ENCODE data around the gene CCR3. TPM values are rescaled to one million over a fixed set of nuclear protein-coding genes. Genes with fewer than 3 reads are reported as not detected.

The CCR3 gene
- polyA plus RNA-seq: not detected

DNA sequence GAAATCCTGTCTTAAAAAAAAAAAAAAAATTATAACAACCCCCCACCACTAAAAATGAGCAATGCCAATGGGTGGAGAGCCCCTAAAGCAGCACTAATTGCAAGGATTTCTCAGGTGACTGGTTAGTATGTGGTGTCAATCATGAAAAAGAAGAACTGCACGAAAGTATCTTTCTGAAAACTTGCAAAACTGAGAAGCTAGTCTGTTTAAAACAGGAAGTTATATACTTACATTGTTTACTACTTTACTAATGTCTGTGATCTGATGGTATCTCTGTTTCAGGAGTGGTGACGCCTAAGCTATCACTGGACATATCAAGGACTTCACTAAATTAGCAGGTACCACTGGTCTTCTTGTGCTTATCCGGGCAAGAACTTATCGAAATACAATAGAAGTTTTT is at the start of gene CCR3:
Gene CCR3, plus strand, starts transcription at position 341 of the 400 bp plus-strand sequence. CDS start 22,699 bp downstream, outside the sequence.
- H3K4me3 ChIP-seq (ENCODE audit: low read depth in 1 of 2, low read length in 2 of 2): no peak within 1 kb of the TSS
- H3K36me3 ChIP-seq (ENCODE audit: control insufficient read depth in 2 of 2, insufficient read depth in 2 of 2, low read length in 1 of 2): no peaks in the 10 kb centered on the region
- no peaks in the 10 kb centered on the region for H3K9me3 ChIP-seq (ENCODE audit: control insufficient read depth in 2 of 2, insufficient read depth in 1 of 2, low read depth in 1 of 2, low read length in 1 of 2)
- no peak within 1 kb of the TSS for H3K27ac ChIP-seq (ENCODE audit: low read depth in 2 of 2, low read length in 1 of 2)
- H3K4me1 ChIP-seq (ENCODE audit: control insufficient read depth in 2 of 2, insufficient read depth in 2 of 2, low read length in 1 of 2): no peaks in the 10 kb centered on the region
- H3K27me3 ChIP-seq (ENCODE audit: control insufficient read depth in 1 of 2, insufficient read depth in 2 of 2, low read length in 2 of 2): no peaks in the 10 kb centered on the region
- WGBS, 2 donors: 72 to 75% methylated on average over 4 of the region's 4 CpGs

DNA sequence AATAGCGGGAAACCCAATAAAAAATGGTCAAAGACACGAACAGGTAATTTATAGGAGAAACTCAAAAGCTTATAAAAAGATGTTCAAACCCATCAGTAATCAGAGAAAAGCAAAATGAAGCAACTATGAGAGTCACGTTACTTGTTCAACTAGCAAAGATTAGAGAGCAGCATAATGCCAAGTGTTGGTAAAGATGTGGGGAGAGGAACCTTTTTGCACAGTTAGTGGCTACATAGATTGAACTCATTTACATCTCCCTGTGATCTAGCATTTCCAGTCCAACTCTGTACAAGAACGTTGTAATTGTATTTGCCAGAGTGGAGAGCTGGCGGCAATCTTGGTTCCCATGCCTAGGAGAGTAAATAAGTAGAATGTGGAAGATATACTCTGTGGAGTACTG is 49.3 kb upstream of the CCR3 start:
- H3K4me3 ChIP-seq (ENCODE audit: low read depth in 1 of 2, low read length in 2 of 2): no peak overlapping the region
- H3K27ac ChIP-seq (ENCODE audit: low read depth in 2 of 2, low read length in 1 of 2): no peak overlapping the region
- H3K27me3 ChIP-seq (ENCODE audit: control insufficient read depth in 1 of 2, insufficient read depth in 2 of 2, low read length in 2 of 2): no peaks in the 10 kb centered on the region
- H3K4me1 ChIP-seq (ENCODE audit: control insufficient read depth in 2 of 2, insufficient read depth in 2 of 2, low read length in 1 of 2): no peaks in the 10 kb centered on the region
- no peaks in the 10 kb centered on the region for H3K36me3 ChIP-seq (ENCODE audit: control insufficient read depth in 2 of 2, insufficient read depth in 2 of 2, low read length in 1 of 2)
- no peaks in the 10 kb centered on the region for H3K9me3 ChIP-seq (ENCODE audit: control insufficient read depth in 2 of 2, insufficient read depth in 1 of 2, low read depth in 1 of 2, low read length in 1 of 2)
- 82 to 90% methylated on average over 5 of the region's 5 CpGs for WGBS, 2 donors

DNA sequence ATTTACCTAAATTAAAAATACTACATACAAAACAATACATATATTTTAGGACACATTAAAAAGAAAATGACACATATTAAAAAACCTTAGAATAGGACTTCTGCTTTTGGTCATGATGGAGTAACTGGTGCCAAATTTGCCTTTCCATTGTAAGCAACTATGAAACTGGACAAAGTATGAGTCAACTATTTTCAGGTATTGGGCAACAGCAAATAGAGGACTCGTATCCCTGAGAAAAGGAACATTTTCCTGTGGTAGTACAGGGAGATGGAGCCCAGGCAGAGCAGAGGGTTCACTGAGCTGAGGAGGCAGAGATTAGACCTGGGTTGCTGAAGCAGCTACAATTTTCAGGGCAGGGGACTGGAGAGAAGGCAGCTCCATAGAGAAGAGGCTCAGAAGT is 48.8 kb upstream of the CCR3 start:
- Histone ChIP-seq H3K27ac (ENCODE audit: low read depth in 2 of 2, low read length in 1 of 2) (no peak overlapping the region), H3K9me3 (ENCODE audit: control insufficient read depth in 2 of 2, insufficient read depth in 1 of 2, low read depth in 1 of 2, low read length in 1 of 2) (no peaks in the 10 kb centered on the region), H3K4me1 (ENCODE audit: control insufficient read depth in 2 of 2, insufficient read depth in 2 of 2, low read length in 1 of 2) (no peaks in the 10 kb centered on the region), H3K27me3 (ENCODE audit: control insufficient read depth in 1 of 2, insufficient read depth in 2 of 2, low read length in 2 of 2) (no peaks in the 10 kb centered on the region), H3K36me3 (ENCODE audit: control insufficient read depth in 2 of 2, insufficient read depth in 2 of 2, low read length in 1 of 2) (no peaks in the 10 kb centered on the region), H3K4me3 (ENCODE audit: low read depth in 1 of 2, low read length in 2 of 2) (no peak overlapping the region)
- WGBS, 2 donors: 58 to 65% methylated on average over 1 of the region's 1 CpG

DNA sequence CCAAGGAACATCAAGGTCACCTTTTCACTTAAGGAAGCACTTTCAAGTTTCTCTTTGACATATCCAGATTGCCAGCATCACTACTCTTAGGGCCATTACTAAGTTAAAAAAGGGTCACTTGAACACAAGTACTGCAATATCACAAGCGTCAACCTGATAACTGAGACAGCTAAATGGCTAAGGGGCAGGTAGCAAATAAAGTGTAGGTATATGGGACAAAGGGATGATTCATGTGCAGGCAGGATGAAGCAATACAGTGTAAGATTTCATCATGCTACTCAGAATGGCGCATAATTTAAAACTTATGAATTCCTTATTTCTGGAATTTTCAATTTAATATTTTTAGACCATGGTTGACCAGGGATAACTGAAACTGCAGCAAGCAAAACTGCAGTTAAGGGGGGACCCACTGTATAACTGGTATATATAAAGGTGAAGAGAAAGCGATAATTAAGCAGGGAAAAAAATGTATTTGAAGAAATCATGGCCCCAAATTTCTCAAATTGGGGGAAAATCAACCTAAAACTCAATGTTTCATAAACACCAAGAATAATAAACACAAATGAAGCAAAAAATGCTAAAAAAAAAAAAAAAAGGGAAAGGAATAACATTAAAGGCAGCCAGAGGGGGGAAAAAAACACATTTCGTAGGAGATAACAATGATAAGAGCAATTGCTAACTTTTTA is 47.2 kb upstream of the CCR3 start:
- WGBS, 2 donors: 88 to 90% methylated on average over 4 of the region's 4 CpGs
- Histone ChIP-seq H3K9me3 (ENCODE audit: control insufficient read depth in 2 of 2, insufficient read depth in 1 of 2, low read depth in 1 of 2, low read length in 1 of 2) (no peaks in the 10 kb centered on the region), H3K36me3 (ENCODE audit: control insufficient read depth in 2 of 2, insufficient read depth in 2 of 2, low read length in 1 of 2) (no peaks in the 10 kb centered on the region), H3K27me3 (ENCODE audit: control insufficient read depth in 1 of 2, insufficient read depth in 2 of 2, low read length in 2 of 2) (no peaks in the 10 kb centered on the region), H3K4me3 (ENCODE audit: low read depth in 1 of 2, low read length in 2 of 2) (no peak overlapping the region), H3K27ac (ENCODE audit: low read depth in 2 of 2, low read length in 1 of 2) (no peak overlapping the region), H3K4me1 (ENCODE audit: control insufficient read depth in 2 of 2, insufficient read depth in 2 of 2, low read length in 1 of 2) (no peaks in the 10 kb centered on the region)

DNA sequence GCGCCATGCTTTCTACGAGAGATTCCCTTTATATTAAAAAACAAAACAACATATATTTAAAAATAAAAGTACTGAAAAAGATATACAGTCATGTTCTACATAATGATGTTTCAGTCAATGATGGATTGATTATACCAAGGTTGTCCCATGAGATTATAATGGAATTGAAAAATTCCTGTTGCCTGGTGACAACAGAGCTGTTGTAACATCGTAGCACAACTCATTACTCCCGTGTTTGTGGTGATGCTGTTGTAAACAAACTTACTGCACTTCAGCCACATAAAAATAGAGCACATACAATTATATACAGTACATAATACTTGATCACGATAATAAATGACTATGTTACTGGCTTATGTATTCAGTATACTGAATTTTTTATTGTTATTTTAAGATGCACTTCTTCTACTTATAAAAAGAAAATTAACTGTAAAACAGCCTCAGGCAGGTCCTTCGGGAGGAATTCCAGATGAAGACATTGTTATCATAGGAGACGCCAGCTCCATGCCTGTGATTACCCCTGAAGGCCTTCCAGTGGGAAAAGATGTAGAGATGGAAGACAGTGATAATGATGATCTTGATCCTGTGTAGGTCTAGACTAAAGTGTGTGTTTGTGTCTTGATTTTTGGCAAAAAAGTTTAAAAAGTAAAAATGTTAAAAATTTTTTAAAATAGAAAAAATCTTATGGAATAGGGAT is 45.9 kb upstream of the CCR3 start:
- Histone ChIP-seq H3K4me3 (ENCODE audit: low read depth in 1 of 2, low read length in 2 of 2) (no peak overlapping the region), H3K4me1 (ENCODE audit: control insufficient read depth in 2 of 2, insufficient read depth in 2 of 2, low read length in 1 of 2) (no peaks in the 10 kb centered on the region), H3K27ac (ENCODE audit: low read depth in 2 of 2, low read length in 1 of 2) (no peak overlapping the region), H3K36me3 (ENCODE audit: control insufficient read depth in 2 of 2, insufficient read depth in 2 of 2, low read length in 1 of 2) (no peaks in the 10 kb centered on the region), H3K27me3 (ENCODE audit: control insufficient read depth in 1 of 2, insufficient read depth in 2 of 2, low read length in 2 of 2) (no peaks in the 10 kb centered on the region), H3K9me3 (ENCODE audit: control insufficient read depth in 2 of 2, insufficient read depth in 1 of 2, low read depth in 1 of 2, low read length in 1 of 2) (no peaks in the 10 kb centered on the region)
- 84 to 85% methylated on average over 7 of the region's 7 CpGs for WGBS, 2 donors

DNA sequence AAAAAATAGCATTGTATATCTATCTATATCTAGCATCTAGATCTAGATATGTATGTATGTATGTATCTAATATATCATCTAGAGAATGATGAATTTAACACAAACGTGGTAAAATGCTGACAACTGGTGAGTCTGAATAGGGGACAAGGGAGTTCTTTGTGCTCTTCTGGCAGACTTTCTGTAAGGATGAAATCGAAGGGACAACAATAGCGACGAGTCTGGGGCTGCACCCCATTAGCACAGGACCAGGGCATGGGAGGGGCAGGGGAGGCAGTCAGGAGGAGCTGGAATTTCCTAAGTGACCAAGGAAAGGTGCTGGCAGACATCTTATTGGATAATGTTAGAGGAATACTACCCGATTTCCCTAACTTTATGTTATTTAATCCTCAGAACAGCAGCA is 42.0 kb upstream of the CCR3 start:
- Histone ChIP-seq H3K4me3 (ENCODE audit: low read depth in 1 of 2, low read length in 2 of 2) (no peak overlapping the region), H3K4me1 (ENCODE audit: control insufficient read depth in 2 of 2, insufficient read depth in 2 of 2, low read length in 1 of 2) (no peaks in the 10 kb centered on the region), H3K36me3 (ENCODE audit: control insufficient read depth in 2 of 2, insufficient read depth in 2 of 2, low read length in 1 of 2) (no peaks in the 10 kb centered on the region), H3K9me3 (ENCODE audit: control insufficient read depth in 2 of 2, insufficient read depth in 1 of 2, low read depth in 1 of 2, low read length in 1 of 2) (peaks cover 0 to 1% of the 10 kb centered on the region in 2 donors), H3K27me3 (ENCODE audit: control insufficient read depth in 1 of 2, insufficient read depth in 2 of 2, low read length in 2 of 2) (no peaks in the 10 kb centered on the region), H3K27ac (ENCODE audit: low read depth in 2 of 2, low read length in 1 of 2) (no peak overlapping the region)
- 69 to 71% methylated on average over 5 of the region's 5 CpGs for WGBS, 2 donors

DNA sequence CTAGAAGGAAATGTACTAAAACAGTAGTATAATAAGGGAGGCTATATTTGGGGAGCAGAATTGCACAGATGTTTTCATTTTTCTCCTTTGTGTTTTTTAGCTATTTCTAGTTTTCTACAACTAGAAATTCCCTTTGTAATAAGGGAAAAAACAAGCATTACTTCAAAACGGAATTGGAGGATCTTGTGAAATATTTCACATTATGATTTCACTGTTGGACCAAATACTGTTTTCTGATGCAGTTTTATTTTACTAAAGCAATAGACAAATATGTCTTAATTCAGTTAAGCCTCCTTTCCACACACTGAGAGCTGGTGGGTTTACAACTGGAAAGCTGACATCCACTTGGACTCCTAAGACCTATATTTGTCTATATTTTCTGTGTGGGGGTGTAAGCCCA is 41.5 kb upstream of the CCR3 start:
- Histone ChIP-seq H3K9me3 (ENCODE audit: control insufficient read depth in 2 of 2, insufficient read depth in 1 of 2, low read depth in 1 of 2, low read length in 1 of 2) (peaks cover 0 to 1% of the 10 kb centered on the region in 2 donors), H3K36me3 (ENCODE audit: control insufficient read depth in 2 of 2, insufficient read depth in 2 of 2, low read length in 1 of 2) (no peaks in the 10 kb centered on the region), H3K27me3 (ENCODE audit: control insufficient read depth in 1 of 2, insufficient read depth in 2 of 2, low read length in 2 of 2) (no peaks in the 10 kb centered on the region), H3K4me3 (ENCODE audit: low read depth in 1 of 2, low read length in 2 of 2) (no peak overlapping the region), H3K4me1 (ENCODE audit: control insufficient read depth in 2 of 2, insufficient read depth in 2 of 2, low read length in 1 of 2) (no peaks in the 10 kb centered on the region), H3K27ac (ENCODE audit: low read depth in 2 of 2, low read length in 1 of 2) (no peak overlapping the region)
- 45 to 62% methylated on average over 1 of the region's 1 CpG for WGBS, 2 donors

DNA sequence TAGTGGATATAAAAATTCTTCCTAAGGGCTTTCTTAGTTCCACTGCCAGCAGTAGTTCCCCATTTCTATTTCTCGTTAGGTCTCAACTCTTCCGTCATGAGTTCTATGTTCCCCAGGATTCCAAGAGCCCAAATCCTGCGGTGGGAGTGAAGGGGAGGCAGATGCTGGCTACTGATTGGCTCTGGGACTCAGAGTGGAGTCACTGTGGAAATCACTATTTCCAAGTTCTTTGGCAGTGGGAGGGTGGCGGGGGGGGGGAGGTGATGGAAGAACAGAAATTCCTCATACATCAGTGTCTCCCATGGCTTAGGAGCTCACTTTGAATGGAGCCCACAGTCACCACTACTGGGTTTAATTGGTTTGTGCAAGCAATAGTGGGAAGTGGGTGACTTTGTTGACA is 39.7 kb upstream of the CCR3 start:
- no peaks in the 10 kb centered on the region for H3K27me3 ChIP-seq (ENCODE audit: control insufficient read depth in 1 of 2, insufficient read depth in 2 of 2, low read length in 2 of 2)
- no peak overlapping the region for H3K4me3 ChIP-seq (ENCODE audit: low read depth in 1 of 2, low read length in 2 of 2)
- H3K27ac ChIP-seq (ENCODE audit: low read depth in 2 of 2, low read length in 1 of 2): no peak overlapping the region
- no peaks in the 10 kb centered on the region for H3K4me1 ChIP-seq (ENCODE audit: control insufficient read depth in 2 of 2, insufficient read depth in 2 of 2, low read length in 1 of 2)
- 86 to 92% methylated on average over 4 of the region's 4 CpGs for WGBS, 2 donors
- peaks cover 0 to 1% of the 10 kb centered on the region in 2 donors for H3K9me3 ChIP-seq (ENCODE audit: control insufficient read depth in 2 of 2, insufficient read depth in 1 of 2, low read depth in 1 of 2, low read length in 1 of 2)
- no peaks in the 10 kb centered on the region for H3K36me3 ChIP-seq (ENCODE audit: control insufficient read depth in 2 of 2, insufficient read depth in 2 of 2, low read length in 1 of 2)

DNA sequence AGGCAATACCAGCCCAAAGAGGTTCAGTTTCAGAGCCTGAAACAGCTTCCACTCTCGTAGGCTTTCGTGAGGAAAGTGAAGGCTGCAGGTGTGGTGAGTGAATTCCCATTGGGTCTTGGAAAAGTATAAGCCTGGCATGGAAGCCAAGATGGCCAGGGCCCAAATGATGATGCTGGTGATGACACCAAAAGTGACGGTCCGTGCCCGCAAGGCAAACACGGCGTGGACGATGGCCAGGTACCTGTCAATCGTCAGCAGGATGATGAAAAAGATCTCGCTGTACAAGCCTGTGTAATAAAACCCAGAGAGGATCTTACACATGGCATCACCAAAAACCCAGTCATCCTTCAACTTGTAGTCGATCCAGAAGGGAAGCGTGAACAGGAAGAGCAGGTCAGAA is 38.6 kb upstream of the CCR3 start:
- no peak overlapping the region for H3K4me3 ChIP-seq (ENCODE audit: low read depth in 1 of 2, low read length in 2 of 2)
- no peaks in the 10 kb centered on the region for H3K36me3 ChIP-seq (ENCODE audit: control insufficient read depth in 2 of 2, insufficient read depth in 2 of 2, low read length in 1 of 2)
- 93% methylated on average over 12 of the region's 12 CpGs for WGBS, 2 donors
- H3K4me1 ChIP-seq (ENCODE audit: control insufficient read depth in 2 of 2, insufficient read depth in 2 of 2, low read length in 1 of 2): no peaks in the 10 kb centered on the region
- H3K27me3 ChIP-seq (ENCODE audit: control insufficient read depth in 1 of 2, insufficient read depth in 2 of 2, low read length in 2 of 2): no peaks in the 10 kb centered on the region
- no peak overlapping the region for H3K27ac ChIP-seq (ENCODE audit: low read depth in 2 of 2, low read length in 1 of 2)
- peaks cover 0 to 1% of the 10 kb centered on the region in 2 donors for H3K9me3 ChIP-seq (ENCODE audit: control insufficient read depth in 2 of 2, insufficient read depth in 1 of 2, low read depth in 1 of 2, low read length in 1 of 2)
